Testis (tissue), 3 donors: ENCODE measurements around the gene EPHA6. TPM values are rescaled to one million over a fixed set of nuclear protein-coding genes. Genes with fewer than 3 reads are reported as not detected.

Experiments
- DNase-seq: peaks from one replicate; pipeline ENCODE4 v3.0.0-alpha.2; 2019
- H3K27ac ChIP-seq, 2 donors: fragments of 200-600 bp; sonication (generic); one replicate each; pipeline ENCODE4 v1.5.1; 2019
- H3K27me3 ChIP-seq: fragments of 200-600 bp; sonication (generic); one replicate; pipeline ENCODE4 v1.5.1; 2019
- H3K36me3 ChIP-seq: fragments of 200-600 bp; sonication (generic); one replicate; pipeline ENCODE4 v1.5.1; 2017; ENCODE audit warnings: low read depth; ENCODE audit errors: missing control alignments
- H3K4me1 ChIP-seq: fragments of 200-600 bp; sonication (generic); one replicate; pipeline ENCODE4 v1.5.1; 2019
- H3K4me3 ChIP-seq, 2 donors: fragments of 200-600 bp; sonication (generic); one replicate each; pipeline ENCODE4 v1.5.1; 2017 to 2019
- H3K9me3 ChIP-seq: fragments of 200-600 bp; sonication (generic); one replicate; pipeline ENCODE4 v1.5.1; 2017
- POLR2A ChIP-seq: fragments of 450-650 bp; IDR thresholded peaks from one replicate; pipeline ENCODE4 v1.6.1; 2017; ENCODE audit warnings: antibody characterized with exemption, mild to moderate bottlenecking, moderate library complexity
- WGBS, 2 donors: methylation state at CpG; one replicate each; pipeline ENCODE4 v1.1.5; 2018; 5-methylcytosine and 5-hydroxymethylcytosine counted together
- intact Hi-C: fragments of 100-400 bp; cut with DNase I; formaldehyde crosslinking; loops from one replicate; pipeline ENCODE4 v1.15.1; 2023; ENCODE audit warnings: low total_unique reads
- polyA plus RNA-seq: library from polyadenylated mRNA; stranded (reverse); fragments of 350-450 nt; fragmentation: Illumina TruSeq; extraction: RNeasy Lipid Tissue Mini Kit (QIAGEN cat#74804); gene quantifications from one replicate; pipeline ENCODE4 v1.2.3, GENCODE V29; 2014; ENCODE audit warnings: low read depth, low replicate concordance; ENCODE audit not compliant: insufficient read depth
- total RNA-seq, 2 donors: library from RNA; depleted of rRNA; stranded (reverse); fragments of >200 nt; gene quantifications; one replicate each; pipeline ENCODE4 v1.2.3, GENCODE V29; 2016
- TF ChIP-seq, protein P1 (sequence below), 3 experiments: fragments of 450-650 bp in 2 of 3; fragments of 200-600 bp in 1 of 3; sonication (generic) in 1 of 3; IDR thresholded peaks; one replicate each; pipeline ENCODE4 v1.5.1; 2016 to 2019; ENCODE audit warnings: antibody characterized with exemption in 3 of 3, mild to moderate bottlenecking in 2 of 3, moderate library complexity in 1 of 3

EPHA6 gene
- total and polyA plus RNA-seq, 3 donors from 2014 or later, result 9.8 to 33.0 (median 21.2) TPM

DNA sequence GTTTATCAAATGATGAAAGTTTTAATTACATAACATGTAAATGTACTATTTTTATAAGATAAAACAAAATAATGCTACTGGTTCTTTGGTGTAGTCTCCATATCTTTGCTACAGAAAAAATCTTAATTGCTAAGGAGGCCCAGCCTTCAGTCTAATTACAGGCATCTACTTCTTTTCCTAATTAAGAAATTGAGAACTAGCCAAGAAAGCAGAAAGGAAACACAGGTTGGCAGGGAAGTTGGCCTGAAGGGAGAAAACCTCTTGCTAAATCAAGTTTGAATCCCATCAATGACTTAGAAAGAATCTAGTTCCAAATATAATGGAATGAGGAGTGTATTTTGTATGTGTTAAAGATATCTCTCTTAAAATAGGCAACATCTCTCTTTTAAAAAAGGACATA lies 737.8 kb downstream of the EPHA6 start:
- intact Hi-C loops, result no loop called here
- no peak for TF ChIP-seq POLR2A

DNA sequence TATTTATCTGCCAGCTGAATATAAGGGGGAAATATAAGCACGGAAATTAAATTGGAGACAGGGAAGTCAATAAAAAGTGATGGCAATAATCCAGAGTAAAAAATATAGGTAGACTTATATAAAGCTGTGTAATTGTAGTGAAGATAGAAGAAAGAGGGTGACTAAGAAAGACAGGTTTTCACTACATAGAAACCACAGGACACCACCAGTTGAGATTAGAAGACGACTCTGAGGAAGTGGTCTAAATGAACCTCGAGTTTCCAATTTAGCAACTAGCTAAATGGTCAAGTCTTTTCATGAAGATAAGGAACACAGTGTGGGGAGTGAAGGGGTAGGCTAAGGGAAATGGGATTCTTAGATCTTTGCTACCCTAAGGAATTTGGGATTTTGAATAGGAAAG lies 761.3 kb downstream of the EPHA6 start:
- Histone ChIP-seq H3K4me1 (no peaks in the 10 kb centered on the region), H3K27me3 (no peaks in the 10 kb centered on the region), H3K9me3 (no peaks in the 10 kb centered on the region), H3K4me3 (no peak overlapping the region), H3K36me3 (no peaks in the 10 kb centered on the region), H3K27ac (no peak overlapping the region)
- intact Hi-C loops, result no loop called here
- TF ChIP-seq, protein P1, sequence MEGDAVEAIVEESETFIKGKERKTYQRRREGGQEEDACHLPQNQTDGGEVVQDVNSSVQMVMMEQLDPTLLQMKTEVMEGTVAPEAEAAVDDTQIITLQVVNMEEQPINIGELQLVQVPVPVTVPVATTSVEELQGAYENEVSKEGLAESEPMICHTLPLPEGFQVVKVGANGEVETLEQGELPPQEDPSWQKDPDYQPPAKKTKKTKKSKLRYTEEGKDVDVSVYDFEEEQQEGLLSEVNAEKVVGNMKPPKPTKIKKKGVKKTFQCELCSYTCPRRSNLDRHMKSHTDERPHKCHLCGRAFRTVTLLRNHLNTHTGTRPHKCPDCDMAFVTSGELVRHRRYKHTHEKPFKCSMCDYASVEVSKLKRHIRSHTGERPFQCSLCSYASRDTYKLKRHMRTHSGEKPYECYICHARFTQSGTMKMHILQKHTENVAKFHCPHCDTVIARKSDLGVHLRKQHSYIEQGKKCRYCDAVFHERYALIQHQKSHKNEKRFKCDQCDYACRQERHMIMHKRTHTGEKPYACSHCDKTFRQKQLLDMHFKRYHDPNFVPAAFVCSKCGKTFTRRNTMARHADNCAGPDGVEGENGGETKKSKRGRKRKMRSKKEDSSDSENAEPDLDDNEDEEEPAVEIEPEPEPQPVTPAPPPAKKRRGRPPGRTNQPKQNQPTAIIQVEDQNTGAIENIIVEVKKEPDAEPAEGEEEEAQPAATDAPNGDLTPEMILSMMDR (IDR thresholded peaks at IDR 0.05), result no peak
- no peak for TF ChIP-seq POLR2A
- DNase-seq, result no peak
- WGBS, 2 donors, result 82 to 83% methylated on average over 3 of the region's 3 CpGs

More for the DNA sequence above, 737.8 kb downstream of the EPHA6 start:
- Histone ChIP-seq H3K4me3 (no peak overlapping the region), H3K4me1 (no peaks in the 10 kb centered on the region), H3K27ac (no peak overlapping the region), H3K27me3 (no peaks in the 10 kb centered on the region), H3K36me3 (no peaks in the 10 kb centered on the region), H3K9me3 (no peaks in the 10 kb centered on the region)
- no peak for DNase-seq

DNA sequence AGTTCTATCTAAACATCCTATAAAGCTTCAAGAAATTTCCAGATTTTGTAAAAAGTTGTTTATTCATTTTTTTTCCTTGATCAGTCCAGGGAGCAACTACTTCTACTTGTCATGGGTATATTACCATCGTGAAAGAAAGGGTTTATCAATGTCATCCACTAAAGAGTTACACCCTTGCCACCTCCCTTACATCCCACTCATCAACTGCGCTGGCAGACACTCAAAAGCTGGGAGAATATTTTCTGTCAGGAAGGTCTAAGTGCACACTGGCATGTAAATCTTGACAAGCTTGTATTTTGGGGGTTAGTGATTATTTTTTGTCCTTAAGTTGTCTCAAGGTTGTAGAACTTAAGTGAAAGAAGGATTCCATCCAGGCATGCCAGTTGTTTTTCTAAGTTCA lies 761.8 kb downstream of the EPHA6 start:
- Histone ChIP-seq H3K4me3 (no peak overlapping the region), H3K4me1 (no peaks in the 10 kb centered on the region), H3K9me3 (no peaks in the 10 kb centered on the region), H3K27me3 (no peaks in the 10 kb centered on the region), H3K27ac (no peak overlapping the region), H3K36me3 (no peaks in the 10 kb centered on the region)
- 43 to 55% methylated on average over 2 of the region's 2 CpGs for WGBS, 2 donors
- intact Hi-C loops, result no loop called here
- DNase-seq, result no peak
- TF ChIP-seq, protein P1 (IDR thresholded peaks at IDR 0.05), result no peak
- TF ChIP-seq POLR2A, result no peak

- 62 to 67% methylated on average over 3 of the region's 3 CpGs for WGBS, 2 donors
- no peaks in the 10 kb centered on the region for H3K27me3 ChIP-seq
- intact Hi-C loops, result no loop called here
- no peaks in the 10 kb centered on the region for H3K9me3 ChIP-seq
- no peaks in the 10 kb centered on the region for H3K4me1 ChIP-seq
- H3K4me3 ChIP-seq, result no peak overlapping the region
- TF ChIP-seq, protein P1 (IDR thresholded peaks at IDR 0.05), result no peak
- no peak for TF ChIP-seq POLR2A
- no peak for DNase-seq
- H3K36me3 ChIP-seq, result no peaks in the 10 kb centered on the region
- H3K27ac ChIP-seq, result no peak overlapping the region
These were observed 765.0 kb downstream of the EPHA6 start for GRCh38 chr3:97579365-97579764.

DNA sequence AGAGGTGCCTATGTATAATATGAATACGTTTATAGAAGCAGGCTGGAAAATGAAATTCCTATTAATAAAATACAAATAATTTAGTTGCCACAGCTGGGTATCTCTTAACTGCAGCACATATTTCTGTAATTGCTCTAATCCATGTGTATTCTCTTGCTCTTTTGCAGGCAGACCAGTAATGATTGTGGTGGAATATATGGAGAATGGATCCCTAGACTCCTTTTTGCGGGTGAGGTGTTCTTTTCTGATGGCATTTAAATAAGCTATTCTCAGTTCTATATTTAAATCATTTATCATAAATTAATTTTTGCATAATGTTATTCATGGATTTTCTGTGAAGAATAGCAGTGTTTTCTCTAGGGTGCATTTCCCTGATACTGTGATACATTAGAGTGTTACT lies 796.2 kb downstream of the EPHA6 start:
- intact Hi-C loops, result no loop called here
- TF ChIP-seq, protein P1 (IDR thresholded peaks at IDR 0.05), result no peak
- no peak for TF ChIP-seq POLR2A
- Histone ChIP-seq H3K27ac (no peak overlapping the region), H3K4me3 (no peak overlapping the region), H3K36me3 (no peaks in the 10 kb centered on the region), H3K9me3 (no peaks in the 10 kb centered on the region), H3K27me3 (no peaks in the 10 kb centered on the region), H3K4me1 (no peaks in the 10 kb centered on the region)
- no peak for DNase-seq
- WGBS, 2 donors, result 77 to 84% methylated on average over 2 of the region's 2 CpGs
